GM12878 (cell line): Measurements from ENCODE around the gene PAX5. TPM values are rescaled to one million over a fixed set of nuclear protein-coding genes. Genes with fewer than 3 reads are reported as not detected.

Source experiments
- ATF7 ChIP-seq: fragments of 450-650 bp; IDR thresholded peaks from 2 replicates; pipeline ENCODE4 v1.6.1; 2016; ENCODE audit warnings: low read depth, mild to moderate bottlenecking
- BCL11A ChIP-seq: IDR thresholded peaks from 2 replicates; pipeline ENCODE4 v1.6.1; 2011; ENCODE audit warnings: low read depth, low read length
- BMI1 ChIP-seq: fragments of 450-650 bp; IDR thresholded peaks from 2 replicates; pipeline ENCODE4 v1.6.1; 2016; ENCODE audit warnings: mild to moderate bottlenecking, moderate library complexity, borderline replicate concordance
- CBFB ChIP-seq: IDR thresholded peaks from 2 replicates; pipeline ENCODE4 v1.6.1; 2016; ENCODE audit warnings: antibody characterized with exemption, low read depth
- CEBPB ChIP-seq, 2 experiments: fragments of 150-350 bp in 1 of 2; IDR thresholded peaks; 2 replicates each; pipeline ENCODE4 v1.6.1; 2012 to 2014; ENCODE audit warnings: low read depth in 2 of 2, low read length in 2 of 2, borderline replicate concordance in 1 of 2, inconsistent platforms in 1 of 2
- CHD1 ChIP-seq: IDR thresholded peaks from 2 replicates; pipeline ENCODE4 v1.6.1; 2012; ENCODE audit warnings: low read depth, low read length, improper control_type of control experiment
- CTCF ChIP-seq, 3 experiments: IDR thresholded peaks in 2 of 3; conservative IDR thresholded peaks in 1 of 3; 2 replicates each; pipeline ENCODE4 v1.5.1; 2011; ENCODE audit warnings: low read depth in 3 of 3, low read length in 3 of 3, mild to moderate bottlenecking in 3 of 3, control low read depth in 2 of 3, moderate library complexity in 2 of 3, inconsistent platforms in 1 of 3, mixed read lengths in 1 of 3; ENCODE audit not compliant: control insufficient read depth in 2 of 3, insufficient read depth in 1 of 3; ENCODE audit errors: extremely low read depth in 1 of 3
- ELK1 ChIP-seq: IDR thresholded peaks from 2 replicates; pipeline ENCODE4 v1.6.1; 2012; ENCODE audit warnings: low read depth, low read length, improper control_type of control experiment
- EP300 ChIP-seq, 2 experiments: fragments of 150-350 bp in 1 of 2; IDR thresholded peaks; 2 replicates each; pipeline ENCODE4 v1.6.1; 2011 to 2012; ENCODE audit warnings: low read depth in 2 of 2, low read length in 2 of 2, borderline replicate concordance in 1 of 2, improper control_type of control experiment in 1 of 2, inconsistent platforms in 1 of 2; ENCODE audit not compliant: control insufficient read depth in 1 of 2
- ESRRA ChIP-seq: IDR thresholded peaks from 2 replicates; pipeline ENCODE4 v1.6.1; 2012; ENCODE audit warnings: mild to moderate bottlenecking, low read length, improper control_type of control experiment
- ETV6 ChIP-seq, 2 experiments: fragments of 450-650 bp in 1 of 2; IDR thresholded peaks in 1 of 2; conservative IDR thresholded peaks in 1 of 2; 2 replicates each; pipeline ENCODE4 v1.6.1; 2014; ENCODE audit warnings: antibody characterized with exemption in 1 of 2, borderline replicate concordance in 1 of 2, low read depth in 1 of 2, mild to moderate bottlenecking in 1 of 2, moderate library complexity in 1 of 2
- EZH2 ChIP-seq: IDR thresholded peaks from 2 replicates; pipeline ENCODE4 v1.6.1; 2012; ENCODE audit warnings: low read depth, mild to moderate bottlenecking, control low read depth, inconsistent platforms, low read length, borderline replicate concordance; ENCODE audit not compliant: control insufficient read depth
- GATAD2B ChIP-seq: fragments of 450-650 bp; conservative IDR thresholded peaks from 2 replicates; pipeline ENCODE4 v1.6.1; 2017; ENCODE audit warnings: low read depth, mild to moderate bottlenecking, moderate library complexity
- KDM1A ChIP-seq: fragments of 200-600 bp; sonication (generic); IDR thresholded peaks from 2 replicates; pipeline ENCODE4 v1.6.1; 2016; ENCODE audit warnings: borderline replicate concordance
- NFIC ChIP-seq: IDR thresholded peaks from 2 replicates; pipeline ENCODE4 v1.6.1; 2012; ENCODE audit warnings: low read depth, mild to moderate bottlenecking, inconsistent platforms, low read length, moderate library complexity
- SIX5 ChIP-seq: IDR thresholded peaks from 2 replicates; pipeline ENCODE4 v1.6.1; 2011; ENCODE audit warnings: mild to moderate bottlenecking, low read depth, low read length, moderate library complexity; ENCODE audit not compliant: severe bottlenecking
- SREBF1 ChIP-seq: IDR thresholded peaks from 2 replicates; pipeline ENCODE4 v1.6.1; 2012; ENCODE audit warnings: mild to moderate bottlenecking, low read length
- SUZ12 ChIP-seq: fragments of 200-600 bp; sonication (generic); IDR thresholded peaks from one replicate; pipeline ENCODE4 v1.6.1; 2018; ENCODE audit warnings: antibody characterized with exemption, mild to moderate bottlenecking; ENCODE audit not compliant: unreplicated experiment
- YY1 ChIP-seq: IDR thresholded peaks from 2 replicates; pipeline ENCODE4 v1.6.1; 2011; ENCODE audit warnings: low read depth, mild to moderate bottlenecking, low read length
- ZSCAN29 ChIP-seq: fragments of 450-650 bp; IDR thresholded peaks from 2 replicates; pipeline ENCODE4 v1.6.1; 2017; ENCODE audit warnings: mild to moderate bottlenecking, moderate library complexity
- polyA plus RNA-seq, 11 experiments: library from polyadenylated mRNA; depleted of rRNA in 4 of 11; unstranded in 6 of 11; stranded (reverse) in 5 of 11; fragments of >200 nt; fragmentation: Nextera tagmentation in 4 of 11; fragmentation: Illumina TruSeq in 1 of 11; extraction: Ambion mirVana in 4 of 11; extraction: Trizol in 1 of 11; gene quantifications; 1 replicate in 1 of 11; 2 replicates in 10 of 11; pipeline versions ENCODE4 v1.2.1 to v1.2.3, GENCODE V29; 2011 to 2016; ENCODE audit warnings: inconsistent platforms in 2 of 11, missing spikeins in 2 of 11, low read depth in 1 of 11
- total RNA-seq, 4 experiments: library from RNA; depleted of rRNA in 3 of 4; stranded (reverse); fragments of >200 nt in 3 of 4; fragmentation: Illumina TruSeq in 1 of 4; extraction: Trizol in 1 of 4; gene quantifications; 2 replicates each; pipeline versions ENCODE4 v1.2.1 to v1.2.3, GENCODE V29; 2013 to 2021
- TF ChIP-seq, protein P1 (sequence below): IDR thresholded peaks from 2 replicates; pipeline ENCODE4 v1.6.1; 2012; ENCODE audit warnings: improper control_type of control experiment, low read depth, low read length; ENCODE audit not compliant: insufficient replicate concordance

The PAX5 gene
- total and polyA plus RNA-seq, 10 of the 15 experiments (the other 5 are each of a cell fraction or from before 2014, with no cell fraction given) = 2.2 to 123 (median 31.9) TPM

- TF ChIP-seq EP300 (IDR thresholded peaks at IDR 0.05; ENCODE audit: borderline replicate concordance in 1 of 2, control insufficient read depth in 1 of 2, low read depth in 2 of 2, low read length in 2 of 2) (no peak), ELK1 (no peak), YY1 (peak; percentile 62; the same call in 1 of the 2 replicates), GATAD2B (no peak), ATF7 (no peak), SIX5 (no peak), ESRRA (no peak), BCL11A (0 out of 2 replicates have a peak, but pooled peaks have one; percentile 27), CEBPB (IDR thresholded peaks at IDR 0.05; ENCODE audit: borderline replicate concordance in 1 of 2, low read depth in 2 of 2, low read length in 2 of 2) (no peak), KDM1A (no peak), ETV6 (conservative IDR thresholded peaks at IDR 0.05 in 1 of 2, IDR thresholded peaks at IDR 0.05 in 1 of 2; ENCODE audit: borderline replicate concordance in 1 of 2, low read depth in 1 of 2) (0 out of 4 replicates have a peak, but pooled peaks of 1 of the 2 experiments have one; percentile 20), SREBF1 (no peak), ZSCAN29 (no peak), EZH2 (no peak), SUZ12 (no peak), CBFB (no peak), CTCF (IDR thresholded peaks at IDR 0.05 in 2 of 3, conservative IDR thresholded peaks at IDR 0.05 in 1 of 3; ENCODE audit: control insufficient read depth in 2 of 3, extremely low read depth in 1 of 3, insufficient read depth in 1 of 3, low read depth in 3 of 3, low read length in 3 of 3) (no peak), CHD1 (no peak), NFIC (0 out of 2 replicates have a peak, but pooled peaks have one; percentile 10), BMI1 (no peak)
- TF ChIP-seq, protein P1, sequence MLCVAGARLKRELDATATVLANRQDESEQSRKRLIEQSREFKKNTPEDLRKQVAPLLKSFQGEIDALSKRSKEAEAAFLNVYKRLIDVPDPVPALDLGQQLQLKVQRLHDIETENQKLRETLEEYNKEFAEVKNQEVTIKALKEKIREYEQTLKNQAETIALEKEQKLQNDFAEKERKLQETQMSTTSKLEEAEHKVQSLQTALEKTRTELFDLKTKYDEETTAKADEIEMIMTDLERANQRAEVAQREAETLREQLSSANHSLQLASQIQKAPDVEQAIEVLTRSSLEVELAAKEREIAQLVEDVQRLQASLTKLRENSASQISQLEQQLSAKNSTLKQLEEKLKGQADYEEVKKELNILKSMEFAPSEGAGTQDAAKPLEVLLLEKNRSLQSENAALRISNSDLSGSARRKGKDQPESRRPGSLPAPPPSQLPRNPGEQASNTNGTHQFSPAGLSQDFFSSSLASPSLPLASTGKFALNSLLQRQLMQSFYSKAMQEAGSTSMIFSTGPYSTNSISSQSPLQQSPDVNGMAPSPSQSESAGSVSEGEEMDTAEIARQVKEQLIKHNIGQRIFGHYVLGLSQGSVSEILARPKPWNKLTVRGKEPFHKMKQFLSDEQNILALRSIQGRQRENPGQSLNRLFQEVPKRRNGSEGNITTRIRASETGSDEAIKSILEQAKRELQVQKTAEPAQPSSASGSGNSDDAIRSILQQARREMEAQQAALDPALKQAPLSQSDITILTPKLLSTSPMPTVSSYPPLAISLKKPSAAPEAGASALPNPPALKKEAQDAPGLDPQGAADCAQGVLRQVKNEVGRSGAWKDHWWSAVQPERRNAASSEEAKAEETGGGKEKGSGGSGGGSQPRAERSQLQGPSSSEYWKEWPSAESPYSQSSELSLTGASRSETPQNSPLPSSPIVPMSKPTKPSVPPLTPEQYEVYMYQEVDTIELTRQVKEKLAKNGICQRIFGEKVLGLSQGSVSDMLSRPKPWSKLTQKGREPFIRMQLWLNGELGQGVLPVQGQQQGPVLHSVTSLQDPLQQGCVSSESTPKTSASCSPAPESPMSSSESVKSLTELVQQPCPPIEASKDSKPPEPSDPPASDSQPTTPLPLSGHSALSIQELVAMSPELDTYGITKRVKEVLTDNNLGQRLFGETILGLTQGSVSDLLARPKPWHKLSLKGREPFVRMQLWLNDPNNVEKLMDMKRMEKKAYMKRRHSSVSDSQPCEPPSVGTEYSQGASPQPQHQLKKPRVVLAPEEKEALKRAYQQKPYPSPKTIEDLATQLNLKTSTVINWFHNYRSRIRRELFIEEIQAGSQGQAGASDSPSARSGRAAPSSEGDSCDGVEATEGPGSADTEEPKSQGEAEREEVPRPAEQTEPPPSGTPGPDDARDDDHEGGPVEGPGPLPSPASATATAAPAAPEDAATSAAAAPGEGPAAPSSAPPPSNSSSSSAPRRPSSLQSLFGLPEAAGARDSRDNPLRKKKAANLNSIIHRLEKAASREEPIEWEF = no peak
Observed at GRCh38 chr9:36935332-36935731, 98.7 kb downstream of the PAX5 start (continued).
